C4-2B (cell line): Measurements from ENCODE around the gene ARL6IP4.

Source experiments
- ZFX ChIP-seq: fragments of 450-650 bp; IDR thresholded peaks from 2 replicates; pipeline ENCODE4 v1.6.1; 2017
- TF ChIP-seq, protein P1 (sequence below): fragments of 450-650 bp; conservative IDR thresholded peaks from 2 replicates; pipeline ENCODE4 v1.5.1; 2017; ENCODE audit warnings: mild to moderate bottlenecking

- TF ChIP-seq, protein P1, sequence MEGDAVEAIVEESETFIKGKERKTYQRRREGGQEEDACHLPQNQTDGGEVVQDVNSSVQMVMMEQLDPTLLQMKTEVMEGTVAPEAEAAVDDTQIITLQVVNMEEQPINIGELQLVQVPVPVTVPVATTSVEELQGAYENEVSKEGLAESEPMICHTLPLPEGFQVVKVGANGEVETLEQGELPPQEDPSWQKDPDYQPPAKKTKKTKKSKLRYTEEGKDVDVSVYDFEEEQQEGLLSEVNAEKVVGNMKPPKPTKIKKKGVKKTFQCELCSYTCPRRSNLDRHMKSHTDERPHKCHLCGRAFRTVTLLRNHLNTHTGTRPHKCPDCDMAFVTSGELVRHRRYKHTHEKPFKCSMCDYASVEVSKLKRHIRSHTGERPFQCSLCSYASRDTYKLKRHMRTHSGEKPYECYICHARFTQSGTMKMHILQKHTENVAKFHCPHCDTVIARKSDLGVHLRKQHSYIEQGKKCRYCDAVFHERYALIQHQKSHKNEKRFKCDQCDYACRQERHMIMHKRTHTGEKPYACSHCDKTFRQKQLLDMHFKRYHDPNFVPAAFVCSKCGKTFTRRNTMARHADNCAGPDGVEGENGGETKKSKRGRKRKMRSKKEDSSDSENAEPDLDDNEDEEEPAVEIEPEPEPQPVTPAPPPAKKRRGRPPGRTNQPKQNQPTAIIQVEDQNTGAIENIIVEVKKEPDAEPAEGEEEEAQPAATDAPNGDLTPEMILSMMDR, result no peak
- TF ChIP-seq ZFX, result no peak
Observed at GRCh38 chr12:122974274-122974891, 6.1 kb upstream of the ARL6IP4 start.
